Activated B cell treated with CpG ODN at 0.5 μM for 24 hours (primary cell): ENCODE results near the gene PDXK. TPM values are rescaled to one million over a fixed set of nuclear protein-coding genes. Genes with fewer than 3 reads are reported as not detected.

Source experiments
- ATAC-seq: fragments of 200-7000 bp; cut with Tn5 transposase; one replicate; pipeline ENCODE4 v1.10.0; 2021; ENCODE audit warnings: low read depth, mild to moderate bottlenecking, moderate library complexity
- CTCF ChIA-PET: fragments of 350-600 bp; sonication (Branson Sonifier 250); formaldehyde crosslinking; loops from one replicate; lab custom pipeline; 2021; ENCODE audit warnings: antibody characterized with exemption; lab: Charles Lee
- POLR2A ChIA-PET: fragments of 350-600 bp; sonication (Branson Sonifier 250); formaldehyde crosslinking; loops from one replicate; lab custom pipeline; 2021; ENCODE audit warnings: antibody characterized with exemption; lab: Charles Lee
- DNase-seq: peaks from one replicate; pipeline ENCODE4 v3.0.0; 2022
- H3K27ac Mint-ChIP-seq: one replicate; pipeline ENCODE4 v1.8.0; 2020; ENCODE audit warnings: mixed read lengths
- H3K27me3 Mint-ChIP-seq: one replicate; pipeline ENCODE4 v1.8.0; 2021; ENCODE audit warnings: mixed read lengths
- H3K36me3 Mint-ChIP-seq: one replicate; pipeline ENCODE4 v1.8.0; 2021; ENCODE audit warnings: low read depth, mixed read lengths
- H3K4me1 Mint-ChIP-seq: one replicate; pipeline ENCODE4 v1.8.0; 2021; ENCODE audit warnings: mixed read lengths
- H3K4me3 Mint-ChIP-seq: one replicate; pipeline ENCODE4 v1.8.0; 2020; ENCODE audit warnings: mild to moderate bottlenecking, mixed read lengths
- H3K9me3 Mint-ChIP-seq: one replicate; pipeline ENCODE4 v1.8.0; 2020; ENCODE audit warnings: mixed read lengths
- CTCF ChIP-seq: fragments of 200-600 bp; IDR thresholded peaks from one replicate; pipeline ENCODE4 v1.8.0; 2022; ENCODE audit warnings: antibody characterized with exemption, mild to moderate bottlenecking
- intact Hi-C: fragments of 100-400 bp; cut with micrococcal nuclease; formaldehyde crosslinking; loops from one replicate; pipeline ENCODE4 v1.15.1; 2024
- total RNA-seq: library from RNA; stranded (reverse); gene quantifications from 2 replicates; pipeline ENCODE4 v1.2.3, GENCODE V29; 2022

PDXK gene
- total RNA-seq, 1 donor from 2014 or later = 54.2 TPM

GRCh38 chr21:43691086-43691795 lies 27.7 kb upstream of the PDXK start:
- Mint-ChIP-seq H3K36me3 (peaks cover 81% of the 10 kb centered on the region), H3K4me3 (no peak overlapping the region), H3K4me1 (peaks cover 17% of the 10 kb centered on the region), H3K27ac (no peak overlapping the region), H3K9me3 (no peaks in the 10 kb centered on the region), H3K27me3 (no peaks in the 10 kb centered on the region)
- CTCF ChIA-PET = no interaction called here
- intact Hi-C loops = no loop called here
- ATAC-seq (no peak), DNase-seq (no peak)
- POLR2A ChIA-PET = no interaction called here
- no peak for TF ChIP-seq CTCF

- Mint-ChIP-seq H3K27me3 (no peaks in the 10 kb centered on the region), H3K4me3 (no peak overlapping the region), H3K4me1 (peaks cover 17% of the 10 kb centered on the region), H3K36me3 (peaks cover 79% of the 10 kb centered on the region), H3K9me3 (no peaks in the 10 kb centered on the region), H3K27ac (no peak overlapping the region)
- POLR2A ChIA-PET = no interaction called here
- CTCF ChIA-PET = no interaction called here
- intact Hi-C loops = no loop called here
- no peak for DNase-seq
- no peak for TF ChIP-seq CTCF
- ATAC-seq = no peak
Observed at GRCh38 chr21:43691801-43692200, 27.1 kb upstream of the PDXK start.

GRCh38 chr21:43692949-43693348 lies 26.0 kb upstream of the PDXK start:
- no peak overlapping the region for H3K27ac Mint-ChIP-seq
- intact Hi-C loops = no loop called here
- H3K9me3 Mint-ChIP-seq = no peaks in the 10 kb centered on the region
- no peak for ATAC-seq
- CTCF ChIA-PET = no interaction called here
- POLR2A ChIA-PET = no interaction called here
- no peak for TF ChIP-seq CTCF
- peaks cover 76% of the 10 kb centered on the region for H3K36me3 Mint-ChIP-seq
- no peak for DNase-seq
- no peaks in the 10 kb centered on the region for H3K27me3 Mint-ChIP-seq
- H3K4me3 Mint-ChIP-seq = no peak overlapping the region
- H3K4me1 Mint-ChIP-seq = peaks cover 8% of the 10 kb centered on the region

- no peak for DNase-seq
- Mint-ChIP-seq H3K27ac (no peak overlapping the region), H3K4me3 (no peak overlapping the region), H3K36me3 (peaks cover 71% of the 10 kb centered on the region), H3K27me3 (no peaks in the 10 kb centered on the region), H3K4me1 (no peaks in the 10 kb centered on the region), H3K9me3 (no peaks in the 10 kb centered on the region)
- TF ChIP-seq CTCF = no peak
- ATAC-seq = no peak
- intact Hi-C loops = no loop called here
- POLR2A ChIA-PET = interaction anchor here (0.6 kb wide), 1 partner anchor 387 kb away, joined by 3 read pairs; no protein-coding TSS in a partner anchor
- CTCF ChIA-PET = no interaction called here
Observed at GRCh38 chr21:43693981-43694380, 24.9 kb upstream of the PDXK start.

- CTCF ChIA-PET = no interaction called here
- DNase-seq (no peak), ATAC-seq (no peak)
- intact Hi-C loops = no loop called here
- no peaks in the 10 kb centered on the region for H3K4me1 Mint-ChIP-seq
- no peak overlapping the region for H3K4me3 Mint-ChIP-seq
- no peak for TF ChIP-seq CTCF
- no peak overlapping the region for H3K27ac Mint-ChIP-seq
- H3K27me3 Mint-ChIP-seq = no peaks in the 10 kb centered on the region
- POLR2A ChIA-PET = no interaction called here
- H3K9me3 Mint-ChIP-seq = no peaks in the 10 kb centered on the region
- H3K36me3 Mint-ChIP-seq = peaks cover 66% of the 10 kb centered on the region
Observed at GRCh38 chr21:43694437-43695079, 24.4 kb upstream of the PDXK start.
